Neural progenitor cell (in vitro differentiated cells): ENCODE measurements around the gene CUTA.

Experiments
- CTCF ChIP-seq: fragments of 200-600 bp; sonication (generic); IDR thresholded peaks from 2 replicates; pipeline ENCODE4 v1.5.1; 2017; ENCODE audit warnings: antibody characterized with exemption, mild to moderate bottlenecking
- EZH2 ChIP-seq: fragments of 200-600 bp; sonication (generic); IDR thresholded peaks from 2 replicates; pipeline ENCODE4 v1.6.1; 2017; ENCODE audit warnings: antibody characterized with exemption, mild to moderate bottlenecking, moderate library complexity
- EZH2phosphoT487 ChIP-seq: fragments of 200-600 bp; sonication (generic); IDR thresholded peaks from 2 replicates; pipeline ENCODE4 v1.6.1; 2017; ENCODE audit warnings: antibody characterized with exemption

- no peak for TF ChIP-seq CTCF
- TF ChIP-seq EZH2: no peak
- TF ChIP-seq EZH2phosphoT487: no peak
These were observed 25.8 kb downstream of the CUTA start for GRCh38 chr6:33391922-33392594.
